ENCODE data around the gene STX8.

GRCh38 chr17:9232591-9233270 lies 342.9 kb downstream of the STX8 start:
- TF ChIP-seq CTCF (IDR thresholded peaks at IDR 0.05; ENCODE audit: low read depth, low read length, missing input control) (no peak), SP1 (IDR thresholded peaks at IDR 0.05) (no peak), GABPA (IDR thresholded peaks at IDR 0.05 in 1 of 2, conservative IDR thresholded peaks at IDR 0.05 in 1 of 2) (no peak), JUND (IDR thresholded peaks at IDR 0.05) (no peak), FOXA1 (IDR thresholded peaks at IDR 0.05) (no peak), NR2F2 (IDR thresholded peaks at IDR 0.05) (no peak), REST (IDR thresholded peaks at IDR 0.05) (no peak), TAF1 (conservative IDR thresholded peaks at IDR 0.05) (no peak), EGR1 (IDR thresholded peaks at IDR 0.05; ENCODE audit: low read depth in 2 of 2) (no peak), HNF4A (conservative IDR thresholded peaks at IDR 0.05) (no peak), RAD21 (IDR thresholded peaks at IDR 0.05) (no peak)
- TF ChIP-seq, protein P1, sequence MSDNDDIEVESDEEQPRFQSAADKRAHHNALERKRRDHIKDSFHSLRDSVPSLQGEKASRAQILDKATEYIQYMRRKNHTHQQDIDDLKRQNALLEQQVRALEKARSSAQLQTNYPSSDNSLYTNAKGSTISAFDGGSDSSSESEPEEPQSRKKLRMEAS (IDR thresholded peaks at IDR 0.05): no peak
- TF ChIP-seq, protein P2, sequence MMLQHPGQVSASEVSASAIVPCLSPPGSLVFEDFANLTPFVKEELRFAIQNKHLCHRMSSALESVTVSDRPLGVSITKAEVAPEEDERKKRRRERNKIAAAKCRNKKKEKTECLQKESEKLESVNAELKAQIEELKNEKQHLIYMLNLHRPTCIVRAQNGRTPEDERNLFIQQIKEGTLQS (IDR thresholded peaks at IDR 0.05): no peak

Measured in liver (tissue), 3 donors.